A673 (cell line): Measurements from ENCODE around the gene ELOVL7. TPM values are rescaled to one million over a fixed set of nuclear protein-coding genes. Genes with fewer than 3 reads are reported as not detected.

Experiments used
- BruUV-seq: library from RNA; stranded (reverse); fragments of 400-500 nt; replicated peaks from 2 replicates; lab custom pipeline; 2021; lab: Mats Ljungman, UMichigan
- CTCF ChIA-PET: fragments of 300-600 bp; sonication (Branson Sonifier 250); formaldehyde crosslinking; loops from one replicate; lab custom pipeline; 2022; ENCODE audit warnings: antibody characterized with exemption; lab: Charles Lee
- POLR2A ChIA-PET: fragments of 300-600 bp; sonication (Branson Sonifier 250); formaldehyde crosslinking; loops from one replicate; lab custom pipeline; 2022; ENCODE audit warnings: antibody characterized with exemption; ENCODE audit not compliant: low non-redundant PET; lab: Charles Lee
- DNase-seq: peaks from one replicate; pipeline ENCODE4 v3.0.0-alpha.2; 2015; ENCODE audit warnings: low spot score
- H3K27ac ChIP-seq: fragments of 200-600 bp; sonication (generic); 2 replicates; pipeline ENCODE4 v1.5.1; 2016; ENCODE audit warnings: mixed run types, low read depth, mild to moderate bottlenecking, mixed read lengths, antibody characterized with exemption, low read length; ENCODE audit not compliant: poor library complexity, severe bottlenecking
- H3K27me3 ChIP-seq: fragments of 200-600 bp; sonication (generic); replicated peaks from 2 replicates; pipeline ENCODE4 v1.6.1; 2017; ENCODE audit warnings: mixed run types, low read depth, mild to moderate bottlenecking, mixed read lengths, antibody characterized with exemption, low read length; ENCODE audit not compliant: insufficient read depth, poor library complexity
- H3K36me3 ChIP-seq: fragments of 200-600 bp; sonication (generic); 2 replicates; pipeline ENCODE4 v1.6.1; 2016; ENCODE audit warnings: mixed run types, mild to moderate bottlenecking, mixed read lengths, antibody characterized with exemption, low read length; ENCODE audit not compliant: insufficient read depth, poor library complexity, severe bottlenecking
- H3K4me1 ChIP-seq: fragments of 200-600 bp; sonication (generic); 2 replicates; pipeline ENCODE4 v1.6.1; 2017; ENCODE audit warnings: mixed run types, mild to moderate bottlenecking, mixed read lengths, antibody characterized with exemption, low read length; ENCODE audit not compliant: insufficient read depth, poor library complexity, severe bottlenecking
- H3K4me3 ChIP-seq: fragments of 200-600 bp; sonication (generic); 2 replicates; pipeline ENCODE4 v1.5.1; 2016; ENCODE audit warnings: low read depth, mixed run types, mild to moderate bottlenecking, mixed read lengths, low read length; ENCODE audit not compliant: poor library complexity, severe bottlenecking
- H3K9me3 ChIP-seq: fragments of 200-600 bp; sonication (generic); 2 replicates; pipeline ENCODE4 v1.6.1; 2016; ENCODE audit warnings: mixed run types, low read depth, mild to moderate bottlenecking, mixed read lengths, antibody characterized with exemption, low read length; ENCODE audit not compliant: poor library complexity, severe bottlenecking
- CTCF ChIP-seq: fragments of 300-800, 200-600 bp; sonication (generic); conservative IDR thresholded peaks from 2 replicates; pipeline ENCODE4 v1.5.1; 2017; ENCODE audit warnings: low read depth, mild to moderate bottlenecking, antibody characterized with exemption, low read length, moderate library complexity, mixed read lengths
- EZH2 ChIP-seq: fragments of 200-600 bp; sonication (generic); IDR thresholded peaks from 2 replicates; pipeline ENCODE4 v1.6.1; 2017; ENCODE audit warnings: borderline replicate concordance, low read depth, mild to moderate bottlenecking, mixed read lengths, antibody characterized with exemption, low read length; ENCODE audit not compliant: poor library complexity, severe bottlenecking
- intact Hi-C: fragments of 100-400 bp; cut with micrococcal nuclease; formaldehyde crosslinking; loops from one replicate; pipeline ENCODE4 v1.10.0; 2022; ENCODE audit not compliant: unreplicated experiment
- total RNA-seq: library from RNA; stranded (reverse); gene quantifications from 2 replicates; pipeline ENCODE4 v1.2.3, GENCODE V29; 2021

Gene ELOVL7
- total RNA-seq, 1 experiment from 2014 or later: not detected

- TF ChIP-seq EZH2 (no peak), CTCF (no peak)
Measured at GRCh38 chr5:60852317-60852716, 8.2 kb upstream of the ELOVL7 start.

GRCh38 chr5:60851626-60852025 is 7.6 kb upstream of the ELOVL7 start:
- Histone ChIP-seq H3K4me3 (no peak overlapping the region), H3K27me3 (peaks cover 14% of the 10 kb centered on the region), H3K27ac (no peak overlapping the region), H3K4me1 (no peaks in the 10 kb centered on the region), H3K36me3 (no peaks in the 10 kb centered on the region), H3K9me3 (no peaks in the 10 kb centered on the region)
- TF ChIP-seq EZH2: no peak
- DNase-seq: no peak
- no TSS peak for BruUV-seq
- POLR2A ChIA-PET: no interaction called here
- CTCF ChIA-PET: no interaction called here
- intact Hi-C loops: no loop called here

More at GRCh38 chr5:60852317-60852716, 8.2 kb upstream of the ELOVL7 start:
- DNase-seq: no peak
- POLR2A ChIA-PET: interaction anchor here (0.6 kb wide), 1 partner anchor 562 kb away, joined by 4 read pairs; no protein-coding TSS in a partner anchor
- H3K4me3 ChIP-seq: no peak overlapping the region
- no peaks in the 10 kb centered on the region for H3K36me3 ChIP-seq
- no peaks in the 10 kb centered on the region for H3K9me3 ChIP-seq
- no peak overlapping the region for H3K27ac ChIP-seq
- CTCF ChIA-PET: no interaction called here
- H3K27me3 ChIP-seq: peaks cover 7% of the 10 kb centered on the region
- H3K4me1 ChIP-seq: no peaks in the 10 kb centered on the region
- no TSS peak for BruUV-seq
- intact Hi-C loops: no loop called here

GRCh38 chr5:60846298-60846697 is 2.2 kb upstream of the ELOVL7 start:
- POLR2A ChIA-PET: no interaction called here
- CTCF ChIA-PET: no interaction called here
- DNase-seq: no peak
- TF ChIP-seq CTCF: no peak
- no peak for TF ChIP-seq EZH2
- Histone ChIP-seq H3K9me3 (no peaks in the 10 kb centered on the region), H3K27ac (no peak overlapping the region), H3K4me1 (no peaks in the 10 kb centered on the region), H3K4me3 (no peak overlapping the region), H3K27me3 (peaks cover 63% of the 10 kb centered on the region), H3K36me3 (no peaks in the 10 kb centered on the region)
- intact Hi-C loops: no loop called here
- BruUV-seq: no TSS peak

- ChIA-PET POLR2A (no interaction called here), CTCF (interaction anchor here (0.7 kb wide), 1 partner anchor 145 kb away, joined by 3 read pairs; no protein-coding TSS in a partner anchor)
- Histone ChIP-seq H3K27me3 (peaks cover 84% of the 10 kb centered on the region), H3K9me3 (no peaks in the 10 kb centered on the region), H3K4me1 (no peaks in the 10 kb centered on the region), H3K36me3 (no peaks in the 10 kb centered on the region), H3K27ac (no peak overlapping the region), H3K4me3 (peak overlapping the region; percentile 54)
- BruUV-seq: no TSS peak
- intact Hi-C loops: no loop called here
- DNase-seq: no peak
- TF ChIP-seq EZH2: peak; percentile 69
- TF ChIP-seq CTCF: no peak
Measured at GRCh38 chr5:60843386-60843935, 608 bp downstream of the ELOVL7 start.
